Activated naive CD8-positive, alpha-beta T cell (primary cell): ENCODE measurements around the gene LRRC73.
A peak's percentile ranks its signal among the peaks of the same experiment; 100 is the strongest.

Source experiments
- H3K27ac Mint-ChIP-seq: one replicate; pipeline ENCODE4 v1.8.0; 2021; ENCODE audit warnings: mixed read lengths
- H3K27me3 Mint-ChIP-seq: one replicate; pipeline ENCODE4 v1.8.0; 2021; ENCODE audit warnings: mixed read lengths
- H3K36me3 Mint-ChIP-seq: one replicate; pipeline ENCODE4 v1.8.0; 2021; ENCODE audit warnings: mixed read lengths
- H3K4me1 Mint-ChIP-seq: one replicate; pipeline ENCODE4 v1.8.0; 2021; ENCODE audit warnings: low read depth, mixed read lengths
- H3K4me3 Mint-ChIP-seq: one replicate; pipeline ENCODE4 v1.8.0; 2021; ENCODE audit warnings: mild to moderate bottlenecking, mixed read lengths
- H3K9me3 Mint-ChIP-seq: one replicate; pipeline ENCODE4 v1.8.0; 2021; ENCODE audit warnings: low read depth, mixed read lengths

LRRC73 gene

GRCh38 chr6:43517505-43518357, 7.6 kb upstream of the LRRC73 start:
- no peaks in the 10 kb centered on the region for H3K9me3 Mint-ChIP-seq
- H3K4me1 Mint-ChIP-seq, result peaks cover 11% of the 10 kb centered on the region
- H3K27ac Mint-ChIP-seq, result no peak overlapping the region
- H3K27me3 Mint-ChIP-seq, result no peaks in the 10 kb centered on the region
- peaks cover 6% of the 10 kb centered on the region for H3K36me3 Mint-ChIP-seq
- H3K4me3 Mint-ChIP-seq, result no peak overlapping the region

- Mint-ChIP-seq H3K27ac (no peak within 1 kb of the TSS), H3K36me3 (peaks cover 6% of the 10 kb centered on the region), H3K4me3 (no peak within 1 kb of the TSS), H3K27me3 (no peaks in the 10 kb centered on the region), H3K4me1 (peaks cover 11% of the 10 kb centered on the region), H3K9me3 (no peaks in the 10 kb centered on the region)
These were observed 6.8 kb upstream of the LRRC73 start, which contains the start of the genes POLR1C and YIPF3 for GRCh38 chr6:43516697-43517504. POLR1C (plus strand) TSS chr6:43517089; CDS start chr6:43517110, 21 bp downstream. YIPF3 (minus strand) TSS chr6:43516926; CDS start chr6:43516807, 119 bp downstream.

- Mint-ChIP-seq H3K4me1 (peaks cover 15% of the 10 kb centered on the region), H3K27ac (no peak overlapping the region), H3K36me3 (peaks cover 9% of the 10 kb centered on the region), H3K4me3 (no peak overlapping the region), H3K27me3 (no peaks in the 10 kb centered on the region), H3K9me3 (no peaks in the 10 kb centered on the region)
These were observed 6.2 kb upstream of the LRRC73 start for GRCh38 chr6:43516367-43516696.

GRCh38 chr6:43515808-43516207, 5.7 kb upstream of the LRRC73 start:
- Mint-ChIP-seq H3K27ac (no peak overlapping the region), H3K9me3 (no peaks in the 10 kb centered on the region)

GRCh38 chr6:43511824-43512415, 1.8 kb upstream of the LRRC73 start:
- H3K27me3 Mint-ChIP-seq, result peaks cover 8% of the 10 kb centered on the region
- no peaks in the 10 kb centered on the region for H3K9me3 Mint-ChIP-seq
- H3K36me3 Mint-ChIP-seq, result peaks cover 6% of the 10 kb centered on the region
- no peak overlapping the region for H3K27ac Mint-ChIP-seq
- peaks cover 17% of the 10 kb centered on the region for H3K4me1 Mint-ChIP-seq
- peak overlapping the region; percentile 66 for H3K4me3 Mint-ChIP-seq

More at GRCh38 chr6:43515808-43516207, 5.7 kb upstream of the LRRC73 start:
- Mint-ChIP-seq H3K4me1 (peaks cover 13% of the 10 kb centered on the region), H3K4me3 (no peak overlapping the region), H3K27me3 (no peaks in the 10 kb centered on the region), H3K36me3 (peaks cover 9% of the 10 kb centered on the region)

- Mint-ChIP-seq H3K4me3 (peak overlapping the region; percentile 23), H3K4me1 (peaks cover 20% of the 10 kb centered on the region), H3K36me3 (peaks cover 6% of the 10 kb centered on the region), H3K27me3 (peaks cover 8% of the 10 kb centered on the region), H3K9me3 (no peaks in the 10 kb centered on the region), H3K27ac (no peak overlapping the region)
These were observed 649 bp upstream of the LRRC73 start for GRCh38 chr6:43510827-43511163.

GRCh38 chr6:43509142-43509983, 783 bp downstream of the LRRC73 start:
- peak overlapping the region; percentile 89 for H3K4me3 Mint-ChIP-seq
- peaks cover 20% of the 10 kb centered on the region for H3K4me1 Mint-ChIP-seq
- peaks cover 8% of the 10 kb centered on the region for H3K27me3 Mint-ChIP-seq
- H3K27ac Mint-ChIP-seq, result peak overlapping the region; percentile 47
- no peaks in the 10 kb centered on the region for H3K9me3 Mint-ChIP-seq
- peaks cover 5% of the 10 kb centered on the region for H3K36me3 Mint-ChIP-seq

GRCh38 chr6:43508481-43509141, 1.5 kb downstream of the LRRC73 start:
- peaks cover 20% of the 10 kb centered on the region for H3K4me1 Mint-ChIP-seq
- H3K27me3 Mint-ChIP-seq, result peaks cover 8% of the 10 kb centered on the region
- H3K9me3 Mint-ChIP-seq, result no peaks in the 10 kb centered on the region
- H3K27ac Mint-ChIP-seq, result no peak overlapping the region
- peak overlapping the region; percentile 89 for H3K4me3 Mint-ChIP-seq
- peaks cover 3% of the 10 kb centered on the region for H3K36me3 Mint-ChIP-seq

GRCh38 chr6:43506667-43507471, 3.3 kb downstream of the LRRC73 start:
- Mint-ChIP-seq H3K36me3 (peaks cover 3% of the 10 kb centered on the region), H3K27me3 (peaks cover 8% of the 10 kb centered on the region), H3K4me1 (peaks cover 15% of the 10 kb centered on the region), H3K4me3 (no peak overlapping the region), H3K9me3 (no peaks in the 10 kb centered on the region), H3K27ac (no peak overlapping the region)

GRCh38 chr6:43506171-43506570, 4.0 kb downstream of the LRRC73 start:
- peaks cover 11% of the 10 kb centered on the region for H3K4me1 Mint-ChIP-seq
- no peaks in the 10 kb centered on the region for H3K36me3 Mint-ChIP-seq
- H3K27me3 Mint-ChIP-seq, result peaks cover 8% of the 10 kb centered on the region
- H3K27ac Mint-ChIP-seq, result no peak overlapping the region
- H3K4me3 Mint-ChIP-seq, result no peak overlapping the region
- no peaks in the 10 kb centered on the region for H3K9me3 Mint-ChIP-seq

GRCh38 chr6:43505718-43506117, 4.4 kb downstream of the LRRC73 start:
- Mint-ChIP-seq H3K36me3 (no peaks in the 10 kb centered on the region), H3K4me3 (no peak overlapping the region), H3K27me3 (peaks cover 8% of the 10 kb centered on the region), H3K27ac (no peak overlapping the region), H3K9me3 (no peaks in the 10 kb centered on the region), H3K4me1 (peaks cover 11% of the 10 kb centered on the region)

- Mint-ChIP-seq H3K4me1 (peaks cover 11% of the 10 kb centered on the region), H3K9me3 (no peaks in the 10 kb centered on the region), H3K4me3 (no peak overlapping the region), H3K27ac (no peak overlapping the region), H3K27me3 (peaks cover 8% of the 10 kb centered on the region), H3K36me3 (no peaks in the 10 kb centered on the region)
These were observed 5.2 kb downstream of the LRRC73 start for GRCh38 chr6:43504756-43505593.

GRCh38 chr6:43503443-43503842, 6.7 kb downstream of the LRRC73 start:
- H3K27me3 Mint-ChIP-seq, result peaks cover 3% of the 10 kb centered on the region
- H3K4me3 Mint-ChIP-seq, result no peak overlapping the region
- no peak overlapping the region for H3K27ac Mint-ChIP-seq
- no peaks in the 10 kb centered on the region for H3K9me3 Mint-ChIP-seq
- peaks cover 7% of the 10 kb centered on the region for H3K4me1 Mint-ChIP-seq
- no peaks in the 10 kb centered on the region for H3K36me3 Mint-ChIP-seq
